Skeletal muscle satellite cell (primary cell): ENCODE measurements around the gene GPR87.

ENCODE experiments used
- H3K27me3 ChIP-seq: 2 replicates; pipeline ENCODE4 v1.7.0; 2013; ENCODE audit warnings: low read length; ENCODE audit not compliant: control insufficient read depth, insufficient read depth
- H3K36me3 ChIP-seq: 2 replicates; pipeline ENCODE4 v1.7.0; 2013; ENCODE audit warnings: mild to moderate bottlenecking, control low read depth, low read length; ENCODE audit not compliant: insufficient read depth
- H3K4me1 ChIP-seq: 2 replicates; pipeline ENCODE4 v1.7.0; 2013; ENCODE audit warnings: low read length; ENCODE audit not compliant: control insufficient read depth, insufficient read depth
- H3K4me2 ChIP-seq: 2 replicates; pipeline ENCODE4 v1.7.0; 2013; ENCODE audit warnings: mild to moderate bottlenecking, low read length
- H3K4me3 ChIP-seq: 2 replicates; pipeline ENCODE4 v1.7.0; 2013; ENCODE audit warnings: low read length
- H3K9ac ChIP-seq: 2 replicates; pipeline ENCODE4 v1.7.0; 2013; ENCODE audit warnings: mild to moderate bottlenecking, low read depth, low read length, moderate library complexity
- H3K9me3 ChIP-seq: replicated peaks from 2 replicates; pipeline ENCODE4 v1.7.0; 2013; ENCODE audit warnings: mild to moderate bottlenecking, control low read depth, low read length

GPR87 gene

GRCh38 chr3:151315136-151315535 lies 1.5 kb downstream of the GPR87 start:
- Histone ChIP-seq H3K4me1 (peaks cover 41% of the 10 kb centered on the region), H3K27me3 (no peaks in the 10 kb centered on the region), H3K9ac (no peak overlapping the region), H3K9me3 (no peaks in the 10 kb centered on the region), H3K4me3 (no peak overlapping the region), H3K4me2 (no peak overlapping the region), H3K36me3 (no peaks in the 10 kb centered on the region)

GRCh38 chr3:151314593-151314992 lies 2.0 kb downstream of the GPR87 start:
- Histone ChIP-seq H3K9me3 (no peaks in the 10 kb centered on the region), H3K4me1 (peaks cover 35% of the 10 kb centered on the region), H3K9ac (no peak overlapping the region), H3K4me3 (no peak overlapping the region), H3K36me3 (no peaks in the 10 kb centered on the region), H3K4me2 (no peak overlapping the region), H3K27me3 (no peaks in the 10 kb centered on the region)

GRCh38 chr3:151314137-151314536 lies 2.5 kb downstream of the GPR87 start:
- H3K9me3 ChIP-seq, result no peaks in the 10 kb centered on the region
- no peaks in the 10 kb centered on the region for H3K27me3 ChIP-seq
- H3K9ac ChIP-seq, result no peak overlapping the region
- H3K4me3 ChIP-seq, result no peak overlapping the region
- H3K4me1 ChIP-seq, result peaks cover 31% of the 10 kb centered on the region
- no peak overlapping the region for H3K4me2 ChIP-seq
- no peaks in the 10 kb centered on the region for H3K36me3 ChIP-seq

- H3K4me3 ChIP-seq, result no peak overlapping the region
- no peaks in the 10 kb centered on the region for H3K27me3 ChIP-seq
- no peaks in the 10 kb centered on the region for H3K36me3 ChIP-seq
- H3K4me1 ChIP-seq, result peaks cover 28% of the 10 kb centered on the region
- no peak overlapping the region for H3K9ac ChIP-seq
- H3K9me3 ChIP-seq, result no peaks in the 10 kb centered on the region
- no peak overlapping the region for H3K4me2 ChIP-seq
Observed at GRCh38 chr3:151312972-151313371, 3.6 kb downstream of the GPR87 start.

GRCh38 chr3:151309566-151309965 lies 7.1 kb downstream of the GPR87 start:
- Histone ChIP-seq H3K27me3 (no peaks in the 10 kb centered on the region), H3K9ac (no peak overlapping the region), H3K4me2 (no peak overlapping the region), H3K4me1 (peaks cover 41% of the 10 kb centered on the region), H3K4me3 (no peak overlapping the region), H3K36me3 (no peaks in the 10 kb centered on the region), H3K9me3 (no peaks in the 10 kb centered on the region)

- Histone ChIP-seq H3K36me3 (no peaks in the 10 kb centered on the region), H3K9ac (peak overlapping the region; percentile 35), H3K4me2 (peak overlapping the region; percentile 50), H3K27me3 (no peaks in the 10 kb centered on the region), H3K9me3 (no peaks in the 10 kb centered on the region), H3K4me1 (peaks cover 41% of the 10 kb centered on the region), H3K4me3 (no peak overlapping the region)
Observed at GRCh38 chr3:151307583-151308488, 8.8 kb downstream of the GPR87 start.

- H3K4me1 ChIP-seq, result peaks cover 43% of the 10 kb centered on the region
- H3K36me3 ChIP-seq, result no peaks in the 10 kb centered on the region
- no peaks in the 10 kb centered on the region for H3K9me3 ChIP-seq
- H3K9ac ChIP-seq, result no peak overlapping the region
- no peak overlapping the region for H3K4me3 ChIP-seq
- no peak overlapping the region for H3K4me2 ChIP-seq
- H3K27me3 ChIP-seq, result no peaks in the 10 kb centered on the region
Observed at GRCh38 chr3:151307131-151307530, 9.5 kb downstream of the GPR87 start.

- peaks cover 46% of the 10 kb centered on the region for H3K4me1 ChIP-seq
- H3K36me3 ChIP-seq, result no peaks in the 10 kb centered on the region
- H3K9me3 ChIP-seq, result no peaks in the 10 kb centered on the region
- peak overlapping the region; percentile 21 for H3K4me3 ChIP-seq
- peak overlapping the region; percentile 6 for H3K9ac ChIP-seq
- H3K27me3 ChIP-seq, result no peaks in the 10 kb centered on the region
- peak overlapping the region; percentile 65 for H3K4me2 ChIP-seq
Observed at GRCh38 chr3:151306168-151306810, 10.3 kb downstream of the GPR87 start.

- Histone ChIP-seq H3K4me2 (peak overlapping the region; percentile 65), H3K27me3 (no peaks in the 10 kb centered on the region), H3K4me1 (peaks cover 46% of the 10 kb centered on the region), H3K4me3 (peak overlapping the region; percentile 21), H3K9ac (peak overlapping the region; percentile 6), H3K36me3 (no peaks in the 10 kb centered on the region), H3K9me3 (no peaks in the 10 kb centered on the region)
Observed at GRCh38 chr3:151305775-151306151, 10.9 kb downstream of the GPR87 start.

GRCh38 chr3:151305060-151305774 lies 11.4 kb downstream of the GPR87 start:
- Histone ChIP-seq H3K4me3 (peak overlapping the region; percentile 21), H3K9me3 (no peaks in the 10 kb centered on the region), H3K4me1 (peaks cover 46% of the 10 kb centered on the region), H3K36me3 (no peaks in the 10 kb centered on the region), H3K9ac (peak overlapping the region; percentile 6), H3K27me3 (no peaks in the 10 kb centered on the region), H3K4me2 (peak overlapping the region; percentile 65)

GRCh38 chr3:151303751-151304150 lies 12.9 kb downstream of the GPR87 start:
- Histone ChIP-seq H3K4me1 (peaks cover 45% of the 10 kb centered on the region), H3K9ac (no peak overlapping the region), H3K27me3 (no peaks in the 10 kb centered on the region), H3K36me3 (no peaks in the 10 kb centered on the region), H3K9me3 (no peaks in the 10 kb centered on the region), H3K4me3 (no peak overlapping the region), H3K4me2 (no peak overlapping the region)
